Retinal pigment epithelial cell (primary cell): ENCODE results near the gene RFNG.

ENCODE experiments used
- DNase-seq: peaks from one replicate; pipeline ENCODE4 v3.0.0-alpha.2; 2010; ENCODE audit warnings: low read depth
- H3K4me3 ChIP-seq: 2 replicates; pipeline ENCODE4 v1.5.1; 2011; ENCODE audit warnings: mild to moderate bottlenecking, low read length, control low read depth, moderate library complexity
- TF ChIP-seq, protein P1 (sequence below): conservative IDR thresholded peaks from 2 replicates; pipeline ENCODE4 v1.5.1; 2011; ENCODE audit warnings: low read depth, low read length, control low read depth, inconsistent platforms

The RFNG gene

DNA sequence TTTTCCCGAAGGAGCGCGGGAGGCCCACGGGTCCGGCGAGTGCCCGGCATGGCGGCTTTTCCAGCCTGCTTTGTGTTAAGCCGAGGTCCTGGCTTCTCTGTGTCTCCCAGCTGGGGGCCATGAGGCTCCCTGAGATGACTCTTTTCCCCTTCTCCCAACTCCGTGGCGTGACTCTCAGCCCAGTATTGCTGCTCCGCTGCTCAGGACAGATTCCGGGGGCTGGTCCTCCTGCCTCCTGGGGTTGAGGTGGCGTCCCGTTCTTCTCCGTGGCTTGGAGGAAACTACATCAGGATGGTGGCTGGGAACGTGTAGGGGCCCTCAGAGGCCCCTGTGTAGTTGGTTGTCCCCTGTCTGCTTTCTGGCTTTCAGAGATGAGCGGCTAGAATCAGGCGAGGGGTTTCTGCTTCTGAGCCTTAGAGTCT, 1.0 kb upstream of the RFNG start:
- TF ChIP-seq, protein P1, sequence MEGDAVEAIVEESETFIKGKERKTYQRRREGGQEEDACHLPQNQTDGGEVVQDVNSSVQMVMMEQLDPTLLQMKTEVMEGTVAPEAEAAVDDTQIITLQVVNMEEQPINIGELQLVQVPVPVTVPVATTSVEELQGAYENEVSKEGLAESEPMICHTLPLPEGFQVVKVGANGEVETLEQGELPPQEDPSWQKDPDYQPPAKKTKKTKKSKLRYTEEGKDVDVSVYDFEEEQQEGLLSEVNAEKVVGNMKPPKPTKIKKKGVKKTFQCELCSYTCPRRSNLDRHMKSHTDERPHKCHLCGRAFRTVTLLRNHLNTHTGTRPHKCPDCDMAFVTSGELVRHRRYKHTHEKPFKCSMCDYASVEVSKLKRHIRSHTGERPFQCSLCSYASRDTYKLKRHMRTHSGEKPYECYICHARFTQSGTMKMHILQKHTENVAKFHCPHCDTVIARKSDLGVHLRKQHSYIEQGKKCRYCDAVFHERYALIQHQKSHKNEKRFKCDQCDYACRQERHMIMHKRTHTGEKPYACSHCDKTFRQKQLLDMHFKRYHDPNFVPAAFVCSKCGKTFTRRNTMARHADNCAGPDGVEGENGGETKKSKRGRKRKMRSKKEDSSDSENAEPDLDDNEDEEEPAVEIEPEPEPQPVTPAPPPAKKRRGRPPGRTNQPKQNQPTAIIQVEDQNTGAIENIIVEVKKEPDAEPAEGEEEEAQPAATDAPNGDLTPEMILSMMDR = no peak
- H3K4me3 ChIP-seq = peak overlapping the region; percentile 79
- DNase-seq = no peak

DNA sequence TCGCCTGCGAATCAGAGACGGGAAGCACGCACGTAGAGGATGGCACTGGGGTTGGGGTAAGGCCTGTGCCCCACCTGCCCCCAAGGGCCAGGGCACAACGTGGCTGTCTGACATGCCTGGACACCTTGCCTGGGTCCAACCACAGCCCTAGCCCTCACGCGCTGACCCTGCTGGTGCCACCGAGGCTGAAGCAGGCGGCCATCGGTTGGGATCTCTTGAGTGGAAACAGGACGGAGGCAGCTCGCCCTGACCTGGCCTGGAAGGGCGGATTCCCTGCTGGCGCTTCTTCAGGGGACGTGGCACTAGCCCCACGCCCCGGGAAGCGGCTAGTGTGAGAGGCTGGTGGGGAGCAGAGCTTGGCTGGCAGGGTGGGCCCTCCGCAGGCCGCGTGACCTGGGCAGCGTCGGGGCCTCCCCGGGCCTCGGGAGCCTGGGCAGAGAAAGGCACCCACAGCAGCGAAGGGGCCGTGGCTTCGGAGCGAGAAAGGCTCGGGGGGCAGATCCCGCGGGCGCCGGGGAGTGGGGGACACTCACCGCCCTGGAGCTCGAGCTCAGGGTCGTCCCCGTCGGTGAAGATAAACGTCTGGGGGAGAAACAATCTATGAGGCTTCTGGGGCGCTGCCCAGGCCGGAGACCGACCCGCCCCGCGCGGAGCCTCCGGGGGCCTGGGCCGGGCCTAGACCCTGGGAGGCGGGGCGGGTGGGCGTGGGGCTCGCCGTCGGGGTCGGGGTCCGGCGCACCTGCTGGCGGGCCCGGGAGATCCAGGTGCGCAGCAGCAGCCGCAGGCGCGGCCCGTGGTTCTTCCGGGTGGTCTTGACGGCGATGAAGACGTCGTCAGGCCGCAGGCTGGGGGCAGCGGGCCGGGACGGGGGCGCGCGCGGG, 610 bp downstream of the RFNG start:
- TF ChIP-seq, protein P1 = no peak
- no peak for DNase-seq
- peak overlapping the region; percentile 79 for H3K4me3 ChIP-seq

DNA sequence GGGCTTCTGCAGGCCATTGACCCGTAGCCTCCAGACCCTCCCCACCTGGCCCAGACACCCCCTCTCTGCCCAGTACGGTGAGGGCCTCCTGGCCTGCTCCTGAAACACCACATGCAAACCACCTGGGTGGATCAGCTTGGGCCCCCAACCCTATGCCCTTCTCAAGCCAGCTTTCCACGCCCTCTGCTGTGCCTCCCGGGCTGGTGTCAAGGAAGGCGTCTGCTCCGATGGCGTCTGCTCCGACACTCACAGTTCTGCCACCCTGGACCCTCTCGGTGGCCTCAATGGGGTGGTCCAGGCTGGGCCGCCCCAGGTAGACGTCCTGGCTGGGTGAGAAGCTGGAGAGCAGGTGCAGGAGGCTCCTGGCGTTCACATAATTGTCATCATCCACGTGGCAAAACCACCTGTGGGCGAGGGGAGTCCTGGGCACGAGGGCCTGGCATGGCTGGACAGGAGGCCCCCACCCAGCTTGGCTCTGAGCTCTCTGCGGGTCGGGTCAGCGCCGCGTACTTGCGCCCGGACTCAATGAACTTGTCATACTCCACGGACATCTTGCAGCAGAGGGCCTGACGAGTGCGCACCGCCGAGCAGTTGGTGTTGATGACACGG, 1.4 kb downstream of the RFNG start:
- DNase-seq = no peak
- H3K4me3 ChIP-seq = peak overlapping the region; percentile 79
- TF ChIP-seq, protein P1 = no peak

DNA sequence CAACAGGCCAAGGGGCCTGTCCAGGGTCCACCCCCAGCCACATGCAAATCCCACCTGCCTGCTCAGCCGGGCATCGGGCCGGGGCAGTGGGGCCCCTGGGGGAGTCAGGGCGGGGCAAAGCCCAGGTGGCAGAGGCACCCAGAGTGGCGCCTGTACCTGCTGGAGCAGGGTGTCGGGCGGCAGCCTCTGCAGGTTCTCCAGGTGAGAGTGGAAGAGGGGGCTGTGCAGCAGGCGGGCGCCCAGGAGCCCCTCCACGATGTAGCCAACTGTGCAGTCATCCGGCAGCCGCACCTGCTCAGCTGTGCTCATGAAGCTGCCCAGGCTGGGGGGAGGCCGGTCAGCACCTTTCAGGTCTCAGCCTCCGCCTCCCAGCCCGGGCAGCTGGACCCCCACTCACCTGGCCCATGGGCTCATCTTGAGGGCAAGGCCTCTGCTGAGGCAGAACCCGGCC, 2.1 kb downstream of the RFNG start:
- H3K4me3 ChIP-seq = no peak overlapping the region
- no peak for DNase-seq
- TF ChIP-seq, protein P1 = no peak

DNA sequence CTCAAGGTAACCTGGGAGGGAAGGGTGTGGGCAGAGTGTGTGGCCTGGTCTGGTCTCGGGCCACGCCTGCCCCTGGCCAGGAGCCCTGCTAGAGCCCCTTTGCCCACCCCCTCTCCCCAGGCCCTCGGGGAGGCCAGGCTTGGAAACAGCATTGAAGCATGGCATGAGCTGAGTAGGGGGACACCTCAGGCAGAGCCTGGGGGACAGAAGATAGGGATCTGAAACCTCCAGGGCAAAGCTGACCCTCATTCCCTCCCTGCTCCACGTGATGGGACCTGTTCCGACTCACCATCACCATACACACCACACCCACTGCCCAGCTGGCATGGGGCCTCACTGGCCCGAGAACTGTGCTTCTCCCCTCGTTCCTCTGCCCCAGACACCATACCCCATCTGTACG, 2.5 kb downstream of the RFNG start:
- TF ChIP-seq, protein P1 = no peak
- no peak overlapping the region for H3K4me3 ChIP-seq

DNA sequence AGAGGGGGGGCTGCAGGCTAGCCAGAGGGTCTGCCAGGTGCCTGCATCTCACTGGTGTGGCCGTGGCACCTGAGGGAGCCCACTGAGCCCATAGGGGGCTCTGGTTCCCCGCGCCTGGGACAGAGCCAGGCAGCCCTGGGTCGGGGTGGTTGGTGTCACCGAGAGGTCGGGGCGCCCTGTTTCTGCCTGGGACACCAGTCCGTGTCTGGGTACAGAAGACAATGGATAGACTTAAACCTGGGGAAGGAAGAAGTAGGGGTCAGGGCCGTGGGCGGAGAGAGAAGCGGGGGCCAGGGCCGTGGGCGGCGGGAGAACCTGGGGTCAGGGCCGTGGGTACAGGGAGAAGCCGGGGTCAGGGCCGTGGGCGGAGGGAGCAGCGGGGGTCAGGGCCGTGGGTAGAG, 3.0 kb downstream of the RFNG start:
- TF ChIP-seq, protein P1 = no peak
- DNase-seq = no peak
- no peak overlapping the region for H3K4me3 ChIP-seq

More for the DNA sequence above, 2.5 kb downstream of the RFNG start:
- DNase-seq = no peak
